ENCODE measurements around the gene WDR73. TPM values are rescaled to one million over a fixed set of nuclear protein-coding genes. Genes with fewer than 3 reads are reported as not detected.
A peak's percentile ranks its signal among the peaks of the same experiment; 100 is the strongest.

The WDR73 gene
- polyA plus RNA-seq, 1 donor, result 30.8 TPM

GRCh38 chr15:84658080-84658787 is 4.2 kb upstream of the WDR73 start, which contains the start of gene NMB:
Gene NMB, minus strand, starts transcription at chr15:84658199. Its CDS starts 47 bp downstream, at chr15:84658152.
- Histone ChIP-seq H3K36me3 (ENCODE audit: control insufficient read depth, insufficient read depth, low read length) (no peaks in the 10 kb centered on the region), H3K4me3 (ENCODE audit: low read length) (peak within 1 kb of the TSS; percentile 54), H3K4me1 (ENCODE audit: control insufficient read depth, insufficient read depth, low read length) (peaks cover 7% of the 10 kb centered on the region), H3K27ac (ENCODE audit: low read length) (peak within 1 kb of the TSS; percentile 45), H3K9me3 (ENCODE audit: control insufficient read depth, low read depth, low read length) (no peaks in the 10 kb centered on the region), H3K27me3 (ENCODE audit: control insufficient read depth, insufficient read depth, low read length) (no peaks in the 10 kb centered on the region)
- peak; percentile 79 to 88 for DNase-seq
- WGBS (ENCODE audit: insufficient coverage, low lambda C conversion rate), result no CpG with 5 or more reads among the region's 61 CpGs

GRCh38 chr15:84657748-84658079 is 3.6 kb upstream of the WDR73 start:
- no peak overlapping the region for H3K27ac ChIP-seq (ENCODE audit: low read length)
- H3K36me3 ChIP-seq (ENCODE audit: control insufficient read depth, insufficient read depth, low read length), result no peaks in the 10 kb centered on the region
- H3K4me3 ChIP-seq (ENCODE audit: low read length), result peak overlapping the region; percentile 41
- WGBS (ENCODE audit: insufficient coverage, low lambda C conversion rate), result no CpG with 5 or more reads among the region's 17 CpGs
- peaks cover 7% of the 10 kb centered on the region for H3K4me1 ChIP-seq (ENCODE audit: control insufficient read depth, insufficient read depth, low read length)
- DNase-seq, result no peak
- no peaks in the 10 kb centered on the region for H3K9me3 ChIP-seq (ENCODE audit: control insufficient read depth, low read depth, low read length)
- H3K27me3 ChIP-seq (ENCODE audit: control insufficient read depth, insufficient read depth, low read length), result no peaks in the 10 kb centered on the region

GRCh38 chr15:84656972-84657371 is 2.9 kb upstream of the WDR73 start:
- H3K27ac ChIP-seq (ENCODE audit: low read length), result no peak overlapping the region
- no peak overlapping the region for H3K4me3 ChIP-seq (ENCODE audit: low read length)
- H3K9me3 ChIP-seq (ENCODE audit: control insufficient read depth, low read depth, low read length), result no peaks in the 10 kb centered on the region
- no peaks in the 10 kb centered on the region for H3K27me3 ChIP-seq (ENCODE audit: control insufficient read depth, insufficient read depth, low read length)
- no peak for DNase-seq
- peaks cover 7% of the 10 kb centered on the region for H3K36me3 ChIP-seq (ENCODE audit: control insufficient read depth, insufficient read depth, low read length)
- peaks cover 7% of the 10 kb centered on the region for H3K4me1 ChIP-seq (ENCODE audit: control insufficient read depth, insufficient read depth, low read length)
- no CpG with 5 or more reads among the region's 7 CpGs for WGBS (ENCODE audit: insufficient coverage, low lambda C conversion rate)

DNA sequence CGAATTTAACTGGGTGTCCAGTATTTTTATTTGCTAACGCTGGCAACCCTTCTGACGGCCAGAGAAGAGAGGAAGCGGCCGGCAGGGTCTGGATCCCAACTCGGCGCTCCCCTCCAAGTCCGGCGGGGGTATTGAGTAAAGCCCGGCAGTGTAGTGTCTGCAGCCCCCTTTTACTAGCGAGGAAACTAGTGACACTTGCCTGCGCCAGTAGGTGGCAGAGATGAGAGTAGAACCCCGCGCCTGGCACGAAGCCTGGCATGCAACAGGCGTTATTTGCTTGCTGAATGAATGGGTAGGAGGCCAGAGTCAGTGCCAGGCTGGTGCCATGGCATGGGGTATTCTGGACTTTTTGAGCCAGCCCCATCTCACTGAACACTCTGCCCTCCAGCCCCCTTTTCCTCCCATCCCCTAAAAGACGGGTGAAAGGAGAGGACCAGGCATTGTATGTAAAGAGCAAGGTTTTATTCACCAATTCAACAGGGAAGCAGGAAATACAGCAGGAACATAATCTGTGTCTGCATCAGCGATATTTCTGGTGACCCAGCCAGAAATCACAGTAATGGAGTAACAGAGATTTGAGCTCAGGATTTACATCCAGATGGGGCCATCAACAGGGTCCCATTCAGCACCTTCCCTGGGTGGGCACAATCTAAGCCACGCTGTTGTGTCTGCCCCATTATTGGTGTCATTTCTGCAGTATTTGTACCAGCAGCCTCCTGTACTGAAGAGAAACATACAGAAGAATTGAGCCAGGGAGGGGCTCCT is 788 bp upstream of the WDR73 start:
- Histone ChIP-seq H3K27ac (ENCODE audit: low read length) (peak overlapping the region; percentile 74), H3K4me3 (ENCODE audit: low read length) (peak overlapping the region; percentile 87), H3K4me1 (ENCODE audit: control insufficient read depth, insufficient read depth, low read length) (peaks cover 7% of the 10 kb centered on the region), H3K27me3 (ENCODE audit: control insufficient read depth, insufficient read depth, low read length) (no peaks in the 10 kb centered on the region), H3K36me3 (ENCODE audit: control insufficient read depth, insufficient read depth, low read length) (peaks cover 19% of the 10 kb centered on the region), H3K9me3 (ENCODE audit: control insufficient read depth, low read depth, low read length) (no peaks in the 10 kb centered on the region)
- 10% methylated on average over 2 of the region's 19 CpGs for WGBS (ENCODE audit: insufficient coverage, low lambda C conversion rate)
- DNase-seq, result peak; percentile 57 to 63

DNA sequence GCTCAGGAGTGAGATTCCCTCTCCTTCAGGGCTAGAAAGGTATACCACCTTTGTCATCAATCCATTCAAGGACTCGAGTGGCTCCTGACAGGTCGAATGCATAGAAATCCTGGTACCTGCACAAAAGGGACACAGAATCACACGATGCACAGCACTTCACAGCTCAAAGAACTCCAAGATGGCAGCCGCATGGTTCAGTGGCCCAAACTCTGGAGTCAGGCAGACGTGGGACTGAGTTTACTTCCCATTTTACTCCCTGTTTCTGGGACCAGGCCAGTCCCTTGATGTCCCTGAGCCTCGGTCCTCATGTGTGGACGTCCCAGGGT is 536 bp downstream of the WDR73 start:
- peaks cover 3% of the 10 kb centered on the region for H3K4me1 ChIP-seq (ENCODE audit: control insufficient read depth, insufficient read depth, low read length)
- WGBS (ENCODE audit: insufficient coverage, low lambda C conversion rate), result no CpG with 5 or more reads among the region's 7 CpGs

DNA sequence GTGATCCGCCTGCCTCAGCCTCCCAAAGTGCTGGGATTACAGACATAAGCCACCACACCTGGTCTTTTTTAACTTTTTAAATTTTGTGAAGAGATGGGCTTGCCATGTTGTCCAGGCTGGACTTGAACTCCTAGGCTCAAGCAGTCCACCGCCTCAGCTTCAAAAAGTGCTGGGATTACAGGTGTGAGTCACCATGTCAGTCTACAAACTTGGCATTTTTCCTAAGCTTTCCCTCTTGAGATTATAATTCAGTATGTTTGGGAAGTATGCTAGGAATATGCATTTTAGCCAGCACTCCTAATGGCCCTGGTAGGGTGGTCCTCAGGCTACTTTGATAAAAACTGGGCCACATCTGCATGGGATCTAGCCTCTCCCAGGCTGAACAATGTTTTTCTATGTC is 4.4 kb downstream of the WDR73 start:
- Histone ChIP-seq H3K27me3 (ENCODE audit: control insufficient read depth, insufficient read depth, low read length) (no peaks in the 10 kb centered on the region), H3K4me3 (ENCODE audit: low read length) (no peak overlapping the region), H3K4me1 (ENCODE audit: control insufficient read depth, insufficient read depth, low read length) (no peaks in the 10 kb centered on the region), H3K9me3 (ENCODE audit: control insufficient read depth, low read depth, low read length) (no peaks in the 10 kb centered on the region), H3K27ac (ENCODE audit: low read length) (no peak overlapping the region), H3K36me3 (ENCODE audit: control insufficient read depth, insufficient read depth, low read length) (peaks cover 68% of the 10 kb centered on the region)
- no CpG with 5 or more reads among the region's 2 CpGs for WGBS (ENCODE audit: insufficient coverage, low lambda C conversion rate)
- DNase-seq, result no peak

More for the DNA sequence above, 536 bp downstream of the WDR73 start:
- no peaks in the 10 kb centered on the region for H3K9me3 ChIP-seq (ENCODE audit: control insufficient read depth, low read depth, low read length)
- H3K36me3 ChIP-seq (ENCODE audit: control insufficient read depth, insufficient read depth, low read length), result peaks cover 31% of the 10 kb centered on the region
- H3K27ac ChIP-seq (ENCODE audit: low read length), result peak overlapping the region; percentile 74
- peak overlapping the region; percentile 87 for H3K4me3 ChIP-seq (ENCODE audit: low read length)
- no peak for DNase-seq
- no peaks in the 10 kb centered on the region for H3K27me3 ChIP-seq (ENCODE audit: control insufficient read depth, insufficient read depth, low read length)

DNA sequence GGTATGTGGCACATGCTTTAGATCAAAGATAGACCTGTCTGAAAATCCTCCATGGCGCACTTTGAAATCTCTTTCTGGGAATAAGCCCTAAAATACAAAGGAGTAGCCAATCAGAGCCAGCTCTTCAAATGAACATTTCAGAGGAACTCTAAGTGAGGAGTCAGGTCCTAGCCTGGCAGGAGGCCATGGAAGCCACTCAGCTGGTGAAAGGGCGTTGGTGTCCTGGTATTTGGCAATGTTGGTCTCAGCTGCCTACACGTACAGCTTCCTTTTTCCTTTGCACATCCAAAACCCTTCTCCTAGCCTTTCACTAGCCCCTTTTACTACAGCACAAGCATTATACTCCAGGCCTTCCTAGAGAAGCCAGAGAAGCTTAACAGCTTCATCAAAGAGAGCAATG is 5.5 kb downstream of the WDR73 start:
- Histone ChIP-seq H3K4me1 (ENCODE audit: control insufficient read depth, insufficient read depth, low read length) (no peaks in the 10 kb centered on the region), H3K4me3 (ENCODE audit: low read length) (no peak overlapping the region), H3K27me3 (ENCODE audit: control insufficient read depth, insufficient read depth, low read length) (no peaks in the 10 kb centered on the region), H3K9me3 (ENCODE audit: control insufficient read depth, low read depth, low read length) (no peaks in the 10 kb centered on the region), H3K27ac (ENCODE audit: low read length) (no peak overlapping the region), H3K36me3 (ENCODE audit: control insufficient read depth, insufficient read depth, low read length) (peaks cover 76% of the 10 kb centered on the region)
- no CpG with 5 or more reads among the region's 3 CpGs for WGBS (ENCODE audit: insufficient coverage, low lambda C conversion rate)
- no peak for DNase-seq

- Histone ChIP-seq H3K27ac (ENCODE audit: low read length) (no peak overlapping the region), H3K4me1 (ENCODE audit: control insufficient read depth, insufficient read depth, low read length) (no peaks in the 10 kb centered on the region), H3K36me3 (ENCODE audit: control insufficient read depth, insufficient read depth, low read length) (peaks cover 84% of the 10 kb centered on the region), H3K9me3 (ENCODE audit: control insufficient read depth, low read depth, low read length) (no peaks in the 10 kb centered on the region), H3K27me3 (ENCODE audit: control insufficient read depth, insufficient read depth, low read length) (no peaks in the 10 kb centered on the region), H3K4me3 (ENCODE audit: low read length) (no peak overlapping the region)
- no peak for DNase-seq
Measured at GRCh38 chr15:84647726-84648125, 6.4 kb downstream of the WDR73 start.

GRCh38 chr15:84645997-84646396 is 8.1 kb downstream of the WDR73 start:
- no peak overlapping the region for H3K4me3 ChIP-seq (ENCODE audit: low read length)
- H3K27ac ChIP-seq (ENCODE audit: low read length), result no peak overlapping the region
- H3K4me1 ChIP-seq (ENCODE audit: control insufficient read depth, insufficient read depth, low read length), result no peaks in the 10 kb centered on the region
- DNase-seq, result no peak
- WGBS (ENCODE audit: insufficient coverage, low lambda C conversion rate), result no CpG with 5 or more reads among the region's 10 CpGs
- H3K27me3 ChIP-seq (ENCODE audit: control insufficient read depth, insufficient read depth, low read length), result no peaks in the 10 kb centered on the region
- peaks cover 86% of the 10 kb centered on the region for H3K36me3 ChIP-seq (ENCODE audit: control insufficient read depth, insufficient read depth, low read length)
- H3K9me3 ChIP-seq (ENCODE audit: control insufficient read depth, low read depth, low read length), result no peaks in the 10 kb centered on the region

DNA sequence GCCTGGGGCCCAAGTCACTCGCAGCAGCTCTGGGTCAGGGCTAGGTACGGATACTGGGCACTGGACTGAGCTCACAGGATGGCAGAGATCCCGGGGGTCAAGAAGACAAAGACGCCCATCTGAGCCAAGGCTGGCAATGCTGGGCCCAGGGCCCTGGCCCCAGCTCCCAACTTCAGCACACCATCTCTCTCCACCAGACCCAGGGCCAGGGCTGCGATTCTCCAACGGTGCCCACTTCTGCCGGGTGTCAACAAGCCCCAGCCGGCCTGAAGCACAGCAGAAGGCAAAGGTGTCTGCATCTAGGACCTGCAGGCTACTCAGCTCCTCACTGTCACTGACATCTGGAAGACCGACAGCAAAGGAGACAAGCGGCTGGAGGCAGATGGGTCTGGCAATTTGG is 8.6 kb downstream of the WDR73 start:
- Histone ChIP-seq H3K27me3 (ENCODE audit: control insufficient read depth, insufficient read depth, low read length) (no peaks in the 10 kb centered on the region), H3K36me3 (ENCODE audit: control insufficient read depth, insufficient read depth, low read length) (peaks cover 90% of the 10 kb centered on the region), H3K27ac (ENCODE audit: low read length) (no peak overlapping the region), H3K9me3 (ENCODE audit: control insufficient read depth, low read depth, low read length) (no peaks in the 10 kb centered on the region), H3K4me1 (ENCODE audit: control insufficient read depth, insufficient read depth, low read length) (no peaks in the 10 kb centered on the region), H3K4me3 (ENCODE audit: low read length) (no peak overlapping the region)
- no peak for DNase-seq
- no CpG with 5 or more reads among the region's 10 CpGs for WGBS (ENCODE audit: insufficient coverage, low lambda C conversion rate)

DNA sequence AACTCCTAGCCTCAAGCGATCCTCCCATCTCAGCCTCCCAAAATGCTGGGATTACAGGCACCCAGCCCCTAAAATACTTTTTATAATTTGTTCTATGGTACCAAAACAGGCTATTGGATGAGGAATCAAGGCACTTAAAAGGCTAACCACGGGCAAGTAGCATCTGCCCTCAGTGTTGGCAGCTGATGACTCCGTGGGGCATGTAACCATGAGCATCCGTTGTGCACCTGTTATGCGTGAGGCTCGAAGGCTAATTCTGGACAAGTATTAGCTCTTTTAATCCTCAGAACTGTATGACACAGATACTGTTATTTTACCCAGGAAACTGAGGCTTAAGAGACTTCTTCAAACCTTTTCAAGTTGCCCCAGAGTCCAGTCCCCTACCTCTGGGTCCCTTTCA is 10.2 kb downstream of the WDR73 start:
- DNase-seq, result no peak
- no peak overlapping the region for H3K4me3 ChIP-seq (ENCODE audit: low read length)
- H3K9me3 ChIP-seq (ENCODE audit: control insufficient read depth, low read depth, low read length), result no peaks in the 10 kb centered on the region
- no peaks in the 10 kb centered on the region for H3K4me1 ChIP-seq (ENCODE audit: control insufficient read depth, insufficient read depth, low read length)
- H3K36me3 ChIP-seq (ENCODE audit: control insufficient read depth, insufficient read depth, low read length), result peaks cover 94% of the 10 kb centered on the region
- no peak overlapping the region for H3K27ac ChIP-seq (ENCODE audit: low read length)
- no CpG with 5 or more reads among the region's 6 CpGs for WGBS (ENCODE audit: insufficient coverage, low lambda C conversion rate)
- H3K27me3 ChIP-seq (ENCODE audit: control insufficient read depth, insufficient read depth, low read length), result no peaks in the 10 kb centered on the region

Data from large intestine (tissue), 3 donors.